MM.1S (cell line): ENCODE data around the gene ARL15.

Experiments
- EZH2 ChIP-seq: fragments of 300-600 bp; sonication (generic); optimal IDR thresholded peaks from 2 replicates; pipeline ENCODE3; 2017; ENCODE audit warnings: low read depth, mild to moderate bottlenecking, antibody characterized with exemption, low read length, mixed read lengths
- EZH2phosphoT487 ChIP-seq: fragments of 300-600 bp; sonication (generic); IDR thresholded peaks from 2 replicates; pipeline ENCODE4 v1.6.1; 2018; ENCODE audit warnings: antibody characterized with exemption, low read length
- TF ChIP-seq, protein P1 (sequence below): fragments of 300-600 bp; sonication (generic); IDR thresholded peaks from 2 replicates; pipeline ENCODE4 v1.5.1; 2016; ENCODE audit warnings: antibody characterized with exemption, low read length, mixed read lengths

DNA sequence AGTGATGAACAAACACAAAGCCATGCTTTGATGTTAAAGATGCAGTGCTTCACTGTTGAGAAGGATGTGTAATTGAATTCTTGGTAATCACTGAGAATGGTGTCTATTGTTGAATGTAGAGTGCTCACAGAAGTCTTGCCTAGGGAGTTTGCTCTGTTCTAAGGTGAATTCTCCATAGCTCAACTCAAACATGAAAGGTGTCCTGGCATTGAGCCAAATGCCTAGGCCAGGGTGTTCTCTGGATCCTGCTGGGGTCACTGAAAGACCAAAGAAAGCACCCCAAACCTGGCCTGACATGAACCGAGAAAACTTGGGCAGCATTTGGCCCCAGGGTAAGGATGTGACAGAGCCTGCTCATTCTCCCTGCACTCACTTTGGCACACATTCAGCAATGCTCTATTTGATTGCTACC lies 217.3 kb downstream of the ARL15 start:
- TF ChIP-seq, protein P1, sequence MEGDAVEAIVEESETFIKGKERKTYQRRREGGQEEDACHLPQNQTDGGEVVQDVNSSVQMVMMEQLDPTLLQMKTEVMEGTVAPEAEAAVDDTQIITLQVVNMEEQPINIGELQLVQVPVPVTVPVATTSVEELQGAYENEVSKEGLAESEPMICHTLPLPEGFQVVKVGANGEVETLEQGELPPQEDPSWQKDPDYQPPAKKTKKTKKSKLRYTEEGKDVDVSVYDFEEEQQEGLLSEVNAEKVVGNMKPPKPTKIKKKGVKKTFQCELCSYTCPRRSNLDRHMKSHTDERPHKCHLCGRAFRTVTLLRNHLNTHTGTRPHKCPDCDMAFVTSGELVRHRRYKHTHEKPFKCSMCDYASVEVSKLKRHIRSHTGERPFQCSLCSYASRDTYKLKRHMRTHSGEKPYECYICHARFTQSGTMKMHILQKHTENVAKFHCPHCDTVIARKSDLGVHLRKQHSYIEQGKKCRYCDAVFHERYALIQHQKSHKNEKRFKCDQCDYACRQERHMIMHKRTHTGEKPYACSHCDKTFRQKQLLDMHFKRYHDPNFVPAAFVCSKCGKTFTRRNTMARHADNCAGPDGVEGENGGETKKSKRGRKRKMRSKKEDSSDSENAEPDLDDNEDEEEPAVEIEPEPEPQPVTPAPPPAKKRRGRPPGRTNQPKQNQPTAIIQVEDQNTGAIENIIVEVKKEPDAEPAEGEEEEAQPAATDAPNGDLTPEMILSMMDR = no peak
- no peak for TF ChIP-seq EZH2phosphoT487
- no peak for TF ChIP-seq EZH2
